ENCODE measurements around the gene DGKZ. TPM values are rescaled to one million over a fixed set of nuclear protein-coding genes. Genes with fewer than 3 reads are reported as not detected.

Gene DGKZ
- total RNA-seq, 1 experiment from 2014 or later, result 68.9 TPM

- no peak overlapping the region for H2BK120ac ChIP-seq (ENCODE audit: low read depth, low read length, poor library complexity, severe bottlenecking)
- WGBS (ENCODE audit: extremely low coverage, insufficient read length, low lambda C conversion rate), result no CpG with 5 or more reads among the region's 4 CpGs
- H3K23ac ChIP-seq (ENCODE audit: insufficient read length, low read depth, low read length), result no peak overlapping the region
- TF ChIP-seq CTCF (conservative IDR thresholded peaks at IDR 0.05), result no peak
- peaks cover 20 to 32% of the 10 kb centered on the region in 2 experiments for H3K4me1 Mint-ChIP-seq
- H3T11ph ChIP-seq (ENCODE audit: low read length), result no peak overlapping the region
- no peaks in the 10 kb centered on the region for H4K20me1 ChIP-seq (ENCODE audit: control insufficient read depth, insufficient read depth, insufficient read length)
- H2AK5ac ChIP-seq (ENCODE audit: insufficient read length, low read length), result no peak overlapping the region
- no peak overlapping the region for H3K4ac ChIP-seq (ENCODE audit: low read depth, low read length)
- no peak overlapping the region for H2AFZ ChIP-seq (ENCODE audit: low read length)
- no peak for DNase-seq
- no peaks in the 10 kb centered on the region; the same call in 1 of the 2 replicates for H3K27me3 Mint-ChIP-seq (ENCODE audit: low read depth)
- H3K27ac ChIP-seq (ENCODE audit: insufficient read length, low read depth, low read length), result no peak overlapping the region
- H3K4me2 ChIP-seq (ENCODE audit: insufficient read depth, insufficient read length, low read length), result no peak overlapping the region
- H3K9me3 ChIP-seq (ENCODE audit: control insufficient read depth, low read depth, low read length), result no peaks in the 10 kb centered on the region
- no peak overlapping the region for H3K14ac ChIP-seq (ENCODE audit: insufficient read depth, low read length)
- peak overlapping the region in 2 of 3 experiments; percentile 56 to 82; a peak in 3 of 7 replicates for H3K27ac Mint-ChIP-seq
- no peak overlapping the region for H4K91ac ChIP-seq (ENCODE audit: insufficient read length, low read depth, low read length)
- no peaks in the 10 kb centered on the region for H3K23me2 ChIP-seq (ENCODE audit: insufficient read length, low read depth, low read length, poor library complexity, severe bottlenecking)
- no peak overlapping the region for H2BK5ac ChIP-seq (ENCODE audit: insufficient read length, low read length)
- no peaks in the 10 kb centered on the region for H3K27me3 ChIP-seq (ENCODE audit: insufficient read depth, low read length)
- no peak overlapping the region for H3K18ac ChIP-seq (ENCODE audit: insufficient read length, low read depth, low read length)
- H3K36me3 Mint-ChIP-seq (ENCODE audit: insufficient read depth in 1 of 3, low read depth in 3 of 3), result peaks cover 6 to 36% (median 13%) of the 10 kb centered on the region in 3 experiments; a peak in 6 of 7 replicates
- no peaks in the 10 kb centered on the region for H3K4me1 ChIP-seq (ENCODE audit: insufficient read depth, low read length)
- no peak overlapping the region for H3K4me3 Mint-ChIP-seq
- H3K9ac ChIP-seq (ENCODE audit: extremely low read depth, insufficient read length, low read length), result no peak overlapping the region
- no peaks in the 10 kb centered on the region for H3K79me2 ChIP-seq (ENCODE audit: insufficient read depth, low read length)
- no peak overlapping the region for H2BK12ac ChIP-seq (ENCODE audit: insufficient read length, low read depth, low read length)
- no peak overlapping the region for H2BK15ac ChIP-seq (ENCODE audit: low read depth, low read length)
- no peaks in the 10 kb centered on the region for H3K79me1 ChIP-seq (ENCODE audit: insufficient read depth, low read depth, low read length, poor library complexity, severe bottlenecking)
- H3K9me3 Mint-ChIP-seq, result no peaks in the 10 kb centered on the region
- H4K8ac ChIP-seq (replicated peaks; ENCODE audit: insufficient read length, low read depth, low read length), result no peak overlapping the region
- no peak overlapping the region for H2BK20ac ChIP-seq (ENCODE audit: low read depth, low read length, poor library complexity, severe bottlenecking)
- H4K5ac ChIP-seq (ENCODE audit: insufficient read length, low read depth, low read length), result no peak overlapping the region
- H3K56ac ChIP-seq (ENCODE audit: insufficient read length, low read depth, low read length), result no peak overlapping the region
Measured at GRCh38 chr11:46426233-46426991, 79.1 kb downstream of the DGKZ start.
